HG03280 (cell line): ENCODE measurements around the gene ZNF615.
"Not testable (repeated sequence)": the region's sequence is repeated elsewhere in the genome, so short reads cannot be mapped to it uniquely, and the experiment has no call there.

Experiments
- ATAC-seq: cut with Tn5 transposase; IDR thresholded peaks from one replicate; pipeline ENCODE4 v1.9.1; 2021; ENCODE audit warnings: mild to moderate bottlenecking, moderate library complexity; ENCODE audit not compliant: unreplicated experiment

Gene ZNF615

GRCh38 chr19:52007806-52008557 is at the start of gene ZNF615:
Gene ZNF615 (minus strand): TSS chr19:52008211. CDS start chr19:52003711, 4,500 bp downstream.
- ATAC-seq: peak; percentile 94

- ATAC-seq: not testable (repeated sequence)
These were observed 48.5 kb upstream of the ZNF615 start for GRCh38 chr19:52056480-52056879.

- ATAC-seq: not testable (repeated sequence)
These were observed 43.7 kb upstream of the ZNF615 start for GRCh38 chr19:52051736-52052135.

GRCh38 chr19:52048555-52049501 is 40.8 kb upstream of the ZNF615 start, which contains the start of gene ZNF432:
Gene ZNF432 (minus strand): TSS chr19:52048838. CDS start chr19:52046868, 1,970 bp downstream.
- ATAC-seq: peak; percentile 94

GRCh38 chr19:52039169-52039568 is 31.2 kb upstream of the ZNF615 start:
- ATAC-seq: no peak

GRCh38 chr19:52034051-52034728 is 26.2 kb upstream of the ZNF615 start:
- no peak for ATAC-seq

GRCh38 chr19:52028780-52029123 is 20.7 kb upstream of the ZNF615 start:
- ATAC-seq: peak; percentile 32

- ATAC-seq: peak; percentile 77
These were observed 20.2 kb upstream of the ZNF615 start, which contains the start of gene ZNF614 for GRCh38 chr19:52028027-52028779. Gene ZNF614 (minus strand): TSS chr19:52028379. CDS start chr19:52025745, 2,634 bp downstream.

- not testable (repeated sequence) for ATAC-seq
These were observed 18.4 kb upstream of the ZNF615 start for GRCh38 chr19:52026255-52026990.

GRCh38 chr19:52024478-52024877 is 16.5 kb upstream of the ZNF615 start:
- not testable (repeated sequence) for ATAC-seq

GRCh38 chr19:52022193-52022592 is 14.2 kb upstream of the ZNF615 start:
- no peak for ATAC-seq

GRCh38 chr19:52020506-52020905 is 12.5 kb upstream of the ZNF615 start:
- ATAC-seq: no peak

- no peak for ATAC-seq
These were observed 2.7 kb upstream of the ZNF615 start for GRCh38 chr19:52010674-52011073.

- no peak for ATAC-seq
These were observed 583 bp downstream of the ZNF615 start for GRCh38 chr19:52007451-52007805.

- no peak for ATAC-seq
These were observed 13.9 kb downstream of the ZNF615 start for GRCh38 chr19:51994048-51994644.

GRCh38 chr19:51993422-51993821 is 14.6 kb downstream of the ZNF615 start:
- ATAC-seq: no peak

GRCh38 chr19:51986309-51987291 is 21.4 kb downstream of the ZNF615 start, which contains the start of gene ZNF350:
Gene ZNF350 (minus strand): TSS chr19:51986840. CDS start chr19:51974360, 12,480 bp downstream.
- ATAC-seq: peak; percentile 90

GRCh38 chr19:51983361-51983760 is 24.6 kb downstream of the ZNF615 start:
- no peak for ATAC-seq
